ENCODE data around the gene DENND5A.

DENND5A gene

GRCh38 chr11:9232482-9232881 is 32.7 kb downstream of the DENND5A start:
- H3K4me3 ChIP-seq (ENCODE audit: low read depth, low read length) = no peak overlapping the region
- TF ChIP-seq MAX (IDR thresholded peaks at IDR 0.05; ENCODE audit: low read depth, low read length) = no peak
- no peak for TF ChIP-seq POLR2A (IDR thresholded peaks at IDR 0.05; ENCODE audit: extremely low read depth, insufficient read length)
- no peak for TF ChIP-seq MYC (IDR thresholded peaks at IDR 0.05; ENCODE audit: low read depth, low read length)
- TF ChIP-seq, protein P1, sequence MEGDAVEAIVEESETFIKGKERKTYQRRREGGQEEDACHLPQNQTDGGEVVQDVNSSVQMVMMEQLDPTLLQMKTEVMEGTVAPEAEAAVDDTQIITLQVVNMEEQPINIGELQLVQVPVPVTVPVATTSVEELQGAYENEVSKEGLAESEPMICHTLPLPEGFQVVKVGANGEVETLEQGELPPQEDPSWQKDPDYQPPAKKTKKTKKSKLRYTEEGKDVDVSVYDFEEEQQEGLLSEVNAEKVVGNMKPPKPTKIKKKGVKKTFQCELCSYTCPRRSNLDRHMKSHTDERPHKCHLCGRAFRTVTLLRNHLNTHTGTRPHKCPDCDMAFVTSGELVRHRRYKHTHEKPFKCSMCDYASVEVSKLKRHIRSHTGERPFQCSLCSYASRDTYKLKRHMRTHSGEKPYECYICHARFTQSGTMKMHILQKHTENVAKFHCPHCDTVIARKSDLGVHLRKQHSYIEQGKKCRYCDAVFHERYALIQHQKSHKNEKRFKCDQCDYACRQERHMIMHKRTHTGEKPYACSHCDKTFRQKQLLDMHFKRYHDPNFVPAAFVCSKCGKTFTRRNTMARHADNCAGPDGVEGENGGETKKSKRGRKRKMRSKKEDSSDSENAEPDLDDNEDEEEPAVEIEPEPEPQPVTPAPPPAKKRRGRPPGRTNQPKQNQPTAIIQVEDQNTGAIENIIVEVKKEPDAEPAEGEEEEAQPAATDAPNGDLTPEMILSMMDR (IDR thresholded peaks at IDR 0.05; ENCODE audit: low read depth, low read length) = no peak
- DNase-seq (ENCODE audit: low read depth) = no peak

DNA sequence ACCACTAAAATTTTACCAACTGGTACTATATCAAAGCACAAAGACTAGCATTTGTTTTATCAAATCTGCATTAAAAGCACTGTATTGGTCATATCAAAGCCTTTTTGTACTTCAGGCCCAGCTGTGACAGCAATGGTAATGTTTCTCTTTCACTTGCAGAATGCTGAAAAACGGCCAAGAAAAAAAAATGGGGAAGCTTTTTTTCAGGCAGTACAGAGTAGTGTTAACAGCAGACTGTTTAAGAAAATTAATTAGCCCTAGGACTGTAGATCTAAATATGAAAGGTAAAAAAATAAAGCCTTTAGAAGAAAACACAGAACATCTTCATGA is 33.3 kb downstream of the DENND5A start:
- no peak overlapping the region for H3K4me3 ChIP-seq (ENCODE audit: low read depth, low read length)
- DNase-seq (ENCODE audit: low read depth) = peak; percentile 57
- TF ChIP-seq MYC (IDR thresholded peaks at IDR 0.05; ENCODE audit: low read depth, low read length) (no peak), MAX (IDR thresholded peaks at IDR 0.05; ENCODE audit: low read depth, low read length) (no peak)
- TF ChIP-seq, protein P1 (IDR thresholded peaks at IDR 0.05; ENCODE audit: low read depth, low read length) = no peak

GRCh38 chr11:9230296-9230695 is 34.9 kb downstream of the DENND5A start:
- TF ChIP-seq MYC (IDR thresholded peaks at IDR 0.05; ENCODE audit: low read depth, low read length) (no peak), POLR2A (IDR thresholded peaks at IDR 0.05; ENCODE audit: extremely low read depth, insufficient read length) (no peak), MAX (IDR thresholded peaks at IDR 0.05; ENCODE audit: low read depth, low read length) (no peak)
- TF ChIP-seq, protein P1 (IDR thresholded peaks at IDR 0.05; ENCODE audit: low read depth, low read length) = no peak
- no peak overlapping the region for H3K4me3 ChIP-seq (ENCODE audit: low read depth, low read length)

DNA sequence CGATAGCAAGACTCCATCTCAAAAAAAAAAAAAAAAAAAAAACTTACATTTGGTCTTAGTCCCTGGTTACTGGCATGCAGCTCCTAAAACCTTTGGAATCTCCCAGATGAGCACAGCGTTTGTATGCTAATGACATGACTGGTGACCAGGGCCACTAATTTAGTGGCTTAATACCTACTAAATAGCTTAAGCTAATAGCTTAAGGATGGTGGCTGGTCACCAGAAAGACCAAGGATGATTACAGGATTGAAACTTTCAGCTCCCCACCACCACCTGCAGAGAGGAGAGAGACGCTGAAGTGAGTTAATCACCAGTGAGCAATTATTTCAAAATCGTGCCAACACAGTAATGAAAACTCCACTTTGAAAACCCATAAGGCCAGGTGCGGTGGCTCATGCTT is 37.1 kb downstream of the DENND5A start:
- no peak overlapping the region for H3K4me3 ChIP-seq (ENCODE audit: low read depth, low read length)
- no peak for TF ChIP-seq MAX (IDR thresholded peaks at IDR 0.05; ENCODE audit: low read depth, low read length)
- TF ChIP-seq, protein P1 (IDR thresholded peaks at IDR 0.05; ENCODE audit: low read depth, low read length) = no peak
- no peak for TF ChIP-seq MYC (IDR thresholded peaks at IDR 0.05; ENCODE audit: low read depth, low read length)
- no peak for TF ChIP-seq POLR2A (IDR thresholded peaks at IDR 0.05; ENCODE audit: extremely low read depth, insufficient read length)
- DNase-seq (ENCODE audit: low read depth) = no peak

More at GRCh38 chr11:9230296-9230695, 34.9 kb downstream of the DENND5A start:
- no peak for DNase-seq (ENCODE audit: low read depth)

GRCh38 chr11:9225748-9226298 is 39.3 kb downstream of the DENND5A start:
- TF ChIP-seq POLR2A (IDR thresholded peaks at IDR 0.05; ENCODE audit: extremely low read depth, insufficient read length) (no peak), MAX (IDR thresholded peaks at IDR 0.05; ENCODE audit: low read depth, low read length) (no peak), MYC (IDR thresholded peaks at IDR 0.05; ENCODE audit: low read depth, low read length) (no peak)
- TF ChIP-seq, protein P1 (IDR thresholded peaks at IDR 0.05; ENCODE audit: low read depth, low read length) = no peak
- no peak overlapping the region for H3K4me3 ChIP-seq (ENCODE audit: low read depth, low read length)
- DNase-seq (ENCODE audit: low read depth) = no peak
